ENCODE data around the gene RTL10.

The RTL10 gene

GRCh38 chr22:19876314-19876940 is 21.8 kb upstream of the RTL10 start:
- DNase-seq (ENCODE audit: low read depth, low spot score) = no peak

GRCh38 chr22:19875531-19876313 is 21.0 kb upstream of the RTL10 start:
- DNase-seq (ENCODE audit: low read depth, low spot score) = no peak

- DNase-seq (ENCODE audit: low read depth, low spot score) = no peak
Measured at GRCh38 chr22:19875061-19875530, 20.4 kb upstream of the RTL10 start.

GRCh38 chr22:19874307-19875060 is 19.8 kb upstream of the RTL10 start:
- no peak for DNase-seq (ENCODE audit: low read depth, low spot score)

GRCh38 chr22:19873960-19874306 is 19.3 kb upstream of the RTL10 start:
- DNase-seq (ENCODE audit: low read depth, low spot score) = no peak

- DNase-seq (ENCODE audit: low read depth, low spot score) = no peak
Measured at GRCh38 chr22:19873138-19873959, 18.7 kb upstream of the RTL10 start.

GRCh38 chr22:19872779-19873137 is 18.1 kb upstream of the RTL10 start:
- DNase-seq (ENCODE audit: low read depth, low spot score) = no peak

GRCh38 chr22:19871845-19872778 is 17.4 kb upstream of the RTL10 start:
- no peak for DNase-seq (ENCODE audit: low read depth, low spot score)

- DNase-seq (ENCODE audit: low read depth, low spot score) = no peak
Measured at GRCh38 chr22:19871023-19871844, 16.6 kb upstream of the RTL10 start.

GRCh38 chr22:19870153-19871022 is 15.7 kb upstream of the RTL10 start:
- DNase-seq (ENCODE audit: low read depth, low spot score) = no peak

GRCh38 chr22:19869497-19870152 is 15.0 kb upstream of the RTL10 start:
- DNase-seq (ENCODE audit: low read depth, low spot score) = no peak

GRCh38 chr22:19868773-19869471 is 14.2 kb upstream of the RTL10 start:
- DNase-seq (ENCODE audit: low read depth, low spot score) = no peak

- DNase-seq (ENCODE audit: low read depth, low spot score) = no peak
Measured at GRCh38 chr22:19868333-19868732, 13.7 kb upstream of the RTL10 start.

- no peak for DNase-seq (ENCODE audit: low read depth, low spot score)
Measured at GRCh38 chr22:19867617-19868016, 12.9 kb upstream of the RTL10 start.

GRCh38 chr22:19866665-19867009 is 12.0 kb upstream of the RTL10 start:
- DNase-seq (ENCODE audit: low read depth, low spot score) = no peak

GRCh38 chr22:19865141-19865829 is 10.6 kb upstream of the RTL10 start:
- DNase-seq (ENCODE audit: low read depth, low spot score) = no peak

- DNase-seq (ENCODE audit: low read depth, low spot score) = no peak
Measured at GRCh38 chr22:19864538-19865106, 9.9 kb upstream of the RTL10 start.

Data from brain pericyte (primary cell).